H9 (cell line): ENCODE data around the gene NAT8. TPM values are rescaled to one million over a fixed set of nuclear protein-coding genes. Genes with fewer than 3 reads are reported as not detected.

Experiments
- DNase-seq: peaks from one replicate; pipeline ENCODE4 v3.0.0-alpha.2; 2017
- H2AFZ ChIP-seq: one replicate; pipeline ENCODE4 v1.6.1; 2013; ENCODE audit warnings: mild to moderate bottlenecking, low read length, control low read depth, moderate library complexity
- H2AK5ac ChIP-seq: 2 replicates; pipeline ENCODE4 v1.6.1; 2013; ENCODE audit warnings: low read length, control low read depth, mixed read lengths; ENCODE audit not compliant: insufficient read length
- H2BK120ac ChIP-seq: one replicate; pipeline ENCODE4 v1.6.1; 2013; ENCODE audit warnings: low read depth, mild to moderate bottlenecking, low read length, control low read depth, inconsistent platforms; ENCODE audit not compliant: poor library complexity, severe bottlenecking
- H2BK12ac ChIP-seq: 2 replicates; pipeline ENCODE4 v1.6.1; 2013; ENCODE audit warnings: low read length, control low read depth, mixed read lengths, low read depth; ENCODE audit not compliant: insufficient read length
- H2BK15ac ChIP-seq: 2 replicates; pipeline ENCODE4 v1.6.1; 2013; ENCODE audit warnings: low read depth, low read length, control low read depth
- H2BK20ac ChIP-seq: one replicate; pipeline ENCODE4 v1.6.1; 2013; ENCODE audit warnings: low read depth, mild to moderate bottlenecking, low read length, control low read depth, inconsistent platforms; ENCODE audit not compliant: poor library complexity, severe bottlenecking
- H2BK5ac ChIP-seq: 2 replicates; pipeline ENCODE4 v1.6.1; 2013; ENCODE audit warnings: low read length, control low read depth, mixed read lengths; ENCODE audit not compliant: insufficient read length
- H3K14ac ChIP-seq: 2 replicates; pipeline ENCODE4 v1.6.1; 2013; ENCODE audit warnings: low read length, control low read depth; ENCODE audit not compliant: insufficient read depth
- H3K18ac ChIP-seq: 2 replicates; pipeline ENCODE4 v1.6.1; 2013; ENCODE audit warnings: low read depth, mild to moderate bottlenecking, mixed read lengths, low read length, control low read depth; ENCODE audit not compliant: insufficient read length
- H3K23ac ChIP-seq: 2 replicates; pipeline ENCODE4 v1.6.1; 2013; ENCODE audit warnings: low read length, control low read depth, mixed read lengths, low read depth; ENCODE audit not compliant: insufficient read length
- H3K23me2 ChIP-seq: 2 replicates; pipeline ENCODE4 v1.6.1; 2013; ENCODE audit warnings: low read depth, mild to moderate bottlenecking, mixed read lengths, low read length, control low read depth; ENCODE audit not compliant: insufficient read length, poor library complexity, severe bottlenecking
- H3K27ac ChIP-seq: 2 replicates; pipeline ENCODE4 v1.5.1; 2013; ENCODE audit warnings: low read length, control low read depth, mixed read lengths, low read depth; ENCODE audit not compliant: insufficient read length
- H3K27me3 ChIP-seq: 2 replicates; pipeline ENCODE4 v1.6.1; 2013; ENCODE audit warnings: low read length, control low read depth, inconsistent platforms; ENCODE audit not compliant: insufficient read depth
- H3K4ac ChIP-seq: 2 replicates; pipeline ENCODE4 v1.6.1; 2013; ENCODE audit warnings: low read depth, mild to moderate bottlenecking, control low read depth, inconsistent platforms, low read length, moderate library complexity
- H3K4me1 ChIP-seq: 2 replicates; pipeline ENCODE4 v1.6.1; 2013; ENCODE audit warnings: low read length, control low read depth, inconsistent platforms; ENCODE audit not compliant: insufficient read depth
- H3K4me2 ChIP-seq: 2 replicates; pipeline ENCODE4 v1.6.1; 2013; ENCODE audit warnings: low read length, control low read depth, mixed read lengths; ENCODE audit not compliant: insufficient read length, insufficient read depth
- H3K56ac ChIP-seq: 2 replicates; pipeline ENCODE4 v1.6.1; 2013; ENCODE audit warnings: low read depth, mild to moderate bottlenecking, mixed read lengths, low read length, control low read depth; ENCODE audit not compliant: insufficient read length
- H3K79me1 ChIP-seq: 2 replicates; pipeline ENCODE4 v1.6.1; 2013; ENCODE audit warnings: low read depth, mild to moderate bottlenecking, moderate library complexity, low read length, control low read depth, inconsistent platforms; ENCODE audit not compliant: insufficient read depth, poor library complexity, severe bottlenecking
- H3K79me2 ChIP-seq: 2 replicates; pipeline ENCODE4 v1.6.1; 2013; ENCODE audit warnings: low read length, control low read depth, inconsistent platforms; ENCODE audit not compliant: insufficient read depth
- H3K9ac ChIP-seq: 2 replicates; pipeline ENCODE4 v1.6.1; 2013; ENCODE audit warnings: low read length, control low read depth, mixed read lengths; ENCODE audit not compliant: insufficient read length; ENCODE audit errors: extremely low read depth
- H3K9me3 ChIP-seq: one replicate; pipeline ENCODE4 v1.6.1; 2013; ENCODE audit warnings: low read depth, low read length, inconsistent platforms; ENCODE audit not compliant: control insufficient read depth
- H3T11ph ChIP-seq: one replicate; pipeline ENCODE4 v1.6.1; 2013; ENCODE audit warnings: mild to moderate bottlenecking, low read length, control low read depth, inconsistent platforms
- H4K20me1 ChIP-seq: one replicate; pipeline ENCODE4 v1.6.1; 2013; ENCODE audit not compliant: control insufficient read depth, insufficient read length, insufficient read depth
- H4K5ac ChIP-seq: 2 replicates; pipeline ENCODE4 v1.6.1; 2013; ENCODE audit warnings: low read depth, mild to moderate bottlenecking, mixed read lengths, low read length, control low read depth; ENCODE audit not compliant: insufficient read length
- H4K8ac ChIP-seq: replicated peaks from 2 replicates; pipeline ENCODE4 v1.6.1; 2013; ENCODE audit warnings: low read length, control low read depth, mixed read lengths, low read depth; ENCODE audit not compliant: insufficient read length
- H4K91ac ChIP-seq: 2 replicates; pipeline ENCODE4 v1.6.1; 2013; ENCODE audit warnings: low read depth, mild to moderate bottlenecking, moderate library complexity, mixed read lengths, low read length, control low read depth; ENCODE audit not compliant: insufficient read length
- H3K27ac Mint-ChIP-seq, 3 experiments: 2 replicates in 2 of 3; 3 replicates in 1 of 3; pipeline ENCODE4 v1.8.0; 2020 to 2021; ENCODE audit warnings: mixed read lengths in 3 of 3, mild to moderate bottlenecking in 1 of 3, moderate library complexity in 1 of 3
- H3K27me3 Mint-ChIP-seq: 2 replicates; pipeline ENCODE4 v1.8.0; 2021; ENCODE audit warnings: low read depth, mild to moderate bottlenecking, moderate library complexity, mixed read lengths
- H3K36me3 Mint-ChIP-seq, 3 experiments: 2 replicates in 2 of 3; 3 replicates in 1 of 3; pipeline ENCODE4 v1.8.0; 2020 to 2021; ENCODE audit warnings: low read depth in 3 of 3, mixed read lengths in 3 of 3; ENCODE audit not compliant: insufficient read depth in 1 of 3
- H3K4me1 Mint-ChIP-seq, 2 experiments: 2 replicates each; pipeline ENCODE4 v1.8.0; 2020; ENCODE audit warnings: mixed read lengths in 2 of 2
- H3K4me3 Mint-ChIP-seq, 2 experiments: 2 replicates in 1 of 2; 3 replicates in 1 of 2; pipeline ENCODE4 v1.8.0; 2020 to 2021; ENCODE audit warnings: mild to moderate bottlenecking in 2 of 2, mixed read lengths in 2 of 2, moderate library complexity in 1 of 2
- H3K9me3 Mint-ChIP-seq, 2 experiments: 2 replicates in 1 of 2; 3 replicates in 1 of 2; pipeline ENCODE4 v1.8.0; 2020; ENCODE audit warnings: mild to moderate bottlenecking in 2 of 2, mixed read lengths in 2 of 2, moderate library complexity in 1 of 2
- CTCF ChIP-seq: fragments of 200-600 bp; sonication (generic); conservative IDR thresholded peaks from 3 replicates; pipeline ENCODE4 v1.8.0; 2021; ENCODE audit warnings: antibody characterized with exemption, mild to moderate bottlenecking
- WGBS: extraction: QIAGEN DNeasy Blood & Tissue Kit; methylation state at CpG from one replicate; pipeline ENCODE4 v1.1.7; 2013; ENCODE audit warnings: missing lambda C conversion rate, low lambda C conversion rate, mixed read lengths; ENCODE audit not compliant: insufficient read length; ENCODE audit errors: extremely low coverage; 5-methylcytosine and 5-hydroxymethylcytosine counted together
- total RNA-seq: library from RNA; stranded (reverse); gene quantifications from 2 replicates; pipeline ENCODE4 v1.2.1, GENCODE V29; 2021

NAT8 gene
- total RNA-seq, 1 experiment from 2014 or later = not detected

GRCh38 chr2:73640511-73640911, 1.7 kb downstream of the NAT8 start:
- Histone ChIP-seq H3K23ac (no peak overlapping the region), H3K9me3 (peaks cover 26% of the 10 kb centered on the region), H3T11ph (no peak overlapping the region), H3K79me2 (no peaks in the 10 kb centered on the region), H3K27ac (no peak overlapping the region), H2BK12ac (no peak overlapping the region), H3K56ac (no peak overlapping the region), H2AFZ (no peak overlapping the region), H2BK15ac (no peak overlapping the region), H3K4me1 (no peaks in the 10 kb centered on the region), H2BK20ac (no peak overlapping the region), H4K20me1 (no peaks in the 10 kb centered on the region), H3K23me2 (no peaks in the 10 kb centered on the region), H3K27me3 (no peaks in the 10 kb centered on the region), H3K79me1 (no peaks in the 10 kb centered on the region), H4K5ac (no peak overlapping the region), H3K4me2 (no peak overlapping the region), H2BK5ac (no peak overlapping the region), H3K9ac (no peak overlapping the region), H4K8ac (no peak overlapping the region), H3K18ac (no peak overlapping the region), H4K91ac (no peak overlapping the region), H2AK5ac (no peak overlapping the region), H2BK120ac (no peak overlapping the region), H3K14ac (no peak overlapping the region), H3K4ac (no peak overlapping the region)
- DNase-seq = no peak
- WGBS = no CpG with 5 or more reads among the region's 1 CpG
- no peak for TF ChIP-seq CTCF
- no peak overlapping the region for H3K27ac Mint-ChIP-seq
- peaks cover 36% of the 10 kb centered on the region for H3K27me3 Mint-ChIP-seq
- H3K4me3 Mint-ChIP-seq = no peak overlapping the region; a peak in 1 of 5 replicates
- peaks cover 8 to 24% (median 13%) of the 10 kb centered on the region in 3 experiments for H3K36me3 Mint-ChIP-seq
- H3K9me3 Mint-ChIP-seq = peaks cover 36 to 50% of the 10 kb centered on the region in 2 experiments
- H3K4me1 Mint-ChIP-seq = peaks cover 0 to 2% of the 10 kb centered on the region in 2 experiments; a peak in 1 of 4 replicates
